ENCODE data around the gene MATCAP1. TPM values are rescaled to one million over a fixed set of nuclear protein-coding genes. Genes with fewer than 3 reads are reported as not detected.

Gene MATCAP1
- total RNA-seq, 2 donors from 2014 or later = 50.2 to 63.8 TPM

- Histone ChIP-seq H3K9me3 (ENCODE audit: control insufficient read depth, low read length) (no peaks in the 10 kb centered on the region), H3K27me3 (ENCODE audit: control insufficient read depth, insufficient read depth, low read length, poor library complexity, severe bottlenecking) (peaks cover 31% of the 10 kb centered on the region), H3K9ac (ENCODE audit: extremely low read depth, low read length, poor library complexity, severe bottlenecking) (no peak overlapping the region), H3K27ac (ENCODE audit: low read depth, low read length) (no peak overlapping the region), H3K36me3 (ENCODE audit: control insufficient read depth, insufficient read depth, low read length) (peaks cover 47% of the 10 kb centered on the region), H3K4me1 (ENCODE audit: control insufficient read depth, insufficient read depth, low read length) (no peaks in the 10 kb centered on the region), H3K4me3 (ENCODE audit: low read length) (no peak overlapping the region)
- Mint-ChIP-seq H3K36me3 (ENCODE audit: low read depth) (peaks cover 50% of the 10 kb centered on the region), H3K4me3 (no peak overlapping the region), H3K27ac (no peak overlapping the region), H3K9me3 (no peaks in the 10 kb centered on the region), H3K27me3 (ENCODE audit: insufficient read depth) (peaks cover 24% of the 10 kb centered on the region), H3K4me1 (peaks cover 4% of the 10 kb centered on the region)
- no peak for DNase-seq
- no peak for TF ChIP-seq CTCF (conservative IDR thresholded peaks at IDR 0.05)
- WGBS, 2 experiments (ENCODE audit: insufficient coverage in 1 of 2, insufficient read length in 1 of 2) = 92 to 93% methylated on average over 4 of the region's 4 CpGs
These were observed 36.2 kb downstream of the MATCAP1 start for GRCh38 chr16:67147437-67148140.

- H3K27me3 ChIP-seq (ENCODE audit: control insufficient read depth, insufficient read depth, low read length, poor library complexity, severe bottlenecking) = peaks cover 22% of the 10 kb centered on the region
- H3K9me3 ChIP-seq (ENCODE audit: control insufficient read depth, low read length) = no peaks in the 10 kb centered on the region
- Mint-ChIP-seq H3K27ac (no peak overlapping the region), H3K9me3 (no peaks in the 10 kb centered on the region), H3K4me1 (peaks cover 4% of the 10 kb centered on the region), H3K4me3 (no peak overlapping the region), H3K27me3 (ENCODE audit: insufficient read depth) (peaks cover 16% of the 10 kb centered on the region), H3K36me3 (ENCODE audit: low read depth) (peaks cover 57% of the 10 kb centered on the region)
- no peak overlapping the region for H3K4me3 ChIP-seq (ENCODE audit: low read length)
- H3K27ac ChIP-seq (ENCODE audit: low read depth, low read length) = no peak overlapping the region
- no peak for DNase-seq
- H3K4me1 ChIP-seq (ENCODE audit: control insufficient read depth, insufficient read depth, low read length) = no peaks in the 10 kb centered on the region
- 91 to 96% methylated on average over 4 to 7 of the region's 7 CpGs for WGBS, 2 experiments (ENCODE audit: insufficient coverage in 1 of 2, insufficient read length in 1 of 2)
- TF ChIP-seq CTCF (conservative IDR thresholded peaks at IDR 0.05) = no peak
- H3K36me3 ChIP-seq (ENCODE audit: control insufficient read depth, insufficient read depth, low read length) = peaks cover 55% of the 10 kb centered on the region
- no peak overlapping the region for H3K9ac ChIP-seq (ENCODE audit: extremely low read depth, low read length, poor library complexity, severe bottlenecking)
These were observed 37.0 kb downstream of the MATCAP1 start for GRCh38 chr16:67146523-67147357.

- no peak for TF ChIP-seq CTCF (conservative IDR thresholded peaks at IDR 0.05)
- H3K27ac ChIP-seq (ENCODE audit: low read depth, low read length) = no peak overlapping the region
- H3K4me1 Mint-ChIP-seq = no peaks in the 10 kb centered on the region
- H3K36me3 ChIP-seq (ENCODE audit: control insufficient read depth, insufficient read depth, low read length) = peaks cover 64% of the 10 kb centered on the region
- no peaks in the 10 kb centered on the region for H3K4me1 ChIP-seq (ENCODE audit: control insufficient read depth, insufficient read depth, low read length)
- 93 to 100% methylated on average over 1 to 2 of the region's 2 CpGs for WGBS, 2 experiments (ENCODE audit: insufficient coverage in 1 of 2, insufficient read length in 1 of 2)
- peaks cover 8% of the 10 kb centered on the region for H3K27me3 Mint-ChIP-seq (ENCODE audit: insufficient read depth)
- no peak for DNase-seq
- peaks cover 67% of the 10 kb centered on the region for H3K36me3 Mint-ChIP-seq (ENCODE audit: low read depth)
- H3K27ac Mint-ChIP-seq = no peak overlapping the region
- no peaks in the 10 kb centered on the region for H3K9me3 ChIP-seq (ENCODE audit: control insufficient read depth, low read length)
- H3K4me3 ChIP-seq (ENCODE audit: low read length) = no peak overlapping the region
- peaks cover 12% of the 10 kb centered on the region for H3K27me3 ChIP-seq (ENCODE audit: control insufficient read depth, insufficient read depth, low read length, poor library complexity, severe bottlenecking)
- H3K9ac ChIP-seq (ENCODE audit: extremely low read depth, low read length, poor library complexity, severe bottlenecking) = no peak overlapping the region
- H3K9me3 Mint-ChIP-seq = no peaks in the 10 kb centered on the region
- H3K4me3 Mint-ChIP-seq = no peak overlapping the region
These were observed 38.0 kb downstream of the MATCAP1 start for GRCh38 chr16:67145746-67146145.

Data from endodermal cell (in vitro differentiated cells).